Measurements from ENCODE around the gene AP1B1. TPM values are rescaled to one million over a fixed set of nuclear protein-coding genes. Genes with fewer than 3 reads are reported as not detected.

The AP1B1 gene
- total RNA-seq (2012; rRNA removed) (65.5 and 70.8 TPM in 2 replicates), polyA plus RNA-seq (2012; rRNA removed) (55.7 and 62.3 TPM in 2 replicates), Bru-seq, nascent RNA (percentile 56 among the genes with signal in this experiment), BruChase-seq, experiment 1, labeled RNA remaining after a 6-hour chase (percentile 61 among the genes with signal in this experiment), BruChase-seq, experiment 2, labeled RNA remaining after a 2-hour chase (percentile 51 among the genes with signal in this experiment)
- 40.7 and 58.5 TPM in 2 replicates for polyA plus RNA-seq (2012; cell fraction: cytosol; rRNA removed)
- 53.6 and 100 TPM in 2 replicates for polyA plus RNA-seq (2012; cell fraction: nucleus; rRNA removed; ENCODE audit: low replicate concordance)
- long read RNA-seq, full-length matches to known transcripts = 1 of 20 reads
- long read RNA-seq, partial matches to known transcripts = 11 of 20 reads
- long read RNA-seq, other reads (novel, unspliced or antisense) = 8 of 20 reads

- Histone ChIP-seq H2BK5ac (ENCODE audit: low read depth, low read length, poor library complexity, severe bottlenecking) (peak within 1 kb of the TSS; percentile 59), H3K4ac (ENCODE audit: low read depth, low read length) (peak within 1 kb of the TSS; percentile 59), H4K5ac (ENCODE audit: low read depth, low read length) (peak within 1 kb of the TSS; percentile 98), H3K4me1 (ENCODE audit: control insufficient read depth, insufficient read depth, low read length) (peaks cover 8% of the 10 kb centered on the region), H3K4me2 (ENCODE audit: low read depth, low read length) (peak within 1 kb of the TSS; percentile 99), H3K9me3 (ENCODE audit: control insufficient read depth, insufficient read depth, low read length) (no peaks in the 10 kb centered on the region), H4K91ac (ENCODE audit: insufficient read depth, low read depth, low read length) (peak within 1 kb of the TSS; percentile 84; the same call in 1 of the 2 replicates), H2AK9ac (replicated peaks; ENCODE audit: low read depth, low read length, poor library complexity) (peak within 1 kb of the TSS; percentile 85), H3K4me3 (ENCODE audit: insufficient read depth, low read depth, low read length) (peak within 1 kb of the TSS; percentile 84), H2AK5ac (ENCODE audit: low read depth, low read length) (peak within 1 kb of the TSS; percentile 51), H4K20me1 (ENCODE audit: insufficient read depth, low read length) (peaks cover 4% of the 10 kb centered on the region; the same call in 1 of the 2 replicates), H2BK15ac (ENCODE audit: low read depth, low read length) (peak within 1 kb of the TSS; percentile 85; the same call in 1 of the 3 replicates), H3K23ac (ENCODE audit: low read depth, low read length) (peak within 1 kb of the TSS; percentile 95), H3K14ac (replicated peaks; ENCODE audit: low read depth, low read length) (peak within 1 kb of the TSS; percentile 80), H3K56ac (ENCODE audit: extremely low read depth, insufficient read depth, low read length) (peak within 1 kb of the TSS; percentile 88), H3K27me3 (ENCODE audit: control insufficient read depth, insufficient read depth, low read length) (no peaks in the 10 kb centered on the region), H3K27ac (ENCODE audit: insufficient read depth, low read length) (peak within 1 kb of the TSS; percentile 61), H3K36me3 (ENCODE audit: control insufficient read depth, insufficient read depth, low read length) (0 out of 2 replicates have a peak, but pooled peaks cover 4% of the 10 kb centered on the region), H4K8ac (ENCODE audit: low read depth in 2 of 2, low read length in 2 of 2) (peak within 1 kb of the TSS; percentile 98 to 99), H2AFZ (replicated peaks; ENCODE audit: low read length, poor library complexity) (peak within 1 kb of the TSS; percentile 100), H2BK120ac (ENCODE audit: low read depth, low read length) (0 out of 2 replicates have a peak within 1 kb of the TSS, but pooled peaks have one; percentile 31), H3K79me1 (ENCODE audit: low read depth in 1 of 2, low read length in 2 of 2) (peaks cover 33 to 51% of the 10 kb centered on the region in 2 experiments), H3K18ac (ENCODE audit: low read depth, low read length) (peak within 1 kb of the TSS; percentile 69), H2BK20ac (ENCODE audit: low read depth, low read length) (no peak within 1 kb of the TSS), H3K9ac (ENCODE audit: low read depth, low read length) (peak within 1 kb of the TSS; percentile 88), H3K9me1 (ENCODE audit: insufficient read depth, low read length) (peaks cover 7% of the 10 kb centered on the region; the same call in 1 of the 2 replicates)
- POLR2A ChIA-PET (ENCODE audit: unreplicated experiment) = no interaction called here
- TF ChIP-seq MAFK (IDR thresholded peaks at IDR 0.05; ENCODE audit: low read depth, low read length) (no peak), MXI1 (IDR thresholded peaks at IDR 0.05; ENCODE audit: borderline replicate concordance, low read depth, low read length) (0 out of 2 replicates have a peak, but pooled peaks have one; percentile 37), BHLHE40 (IDR thresholded peaks at IDR 0.05; ENCODE audit: low read depth, low read length) (peak; percentile 61), MAZ (IDR thresholded peaks at IDR 0.05; ENCODE audit: borderline replicate concordance, low read depth, low read length) (peak; percentile 75)
- dilution Hi-C loops (cut with HindIII; ENCODE audit: low sequenced_read_pairs, unreplicated experiment) = no loop called here
- CTCF ChIA-PET = no interaction called here
- intact Hi-C loops (cut with micrococcal nuclease) = no loop called here
- peak; percentile 84 for DNase-seq
- WGBS, 2 experiments (ENCODE audit: extremely low coverage in 2 of 2, insufficient read length in 1 of 2) = 4% methylated on average over 15 of the region's 68 CpGs; no CpG with 5 or more reads in 1 of the 2 experiments
- BruUV-seq (replicated peaks) = no TSS peak
- in situ Hi-C loops (cut with MboI; ENCODE audit: low sequenced_read_pairs) = no loop called here
- peak; percentile 100 for ATAC-seq (ENCODE audit: low read depth)
Observed at GRCh38 chr22:29387921-29388758, at the start of gene AP1B1. Gene AP1B1 (minus strand): TSS chr22:29388570. CDS start chr22:29367243, 21,327 bp downstream.

All from IMR-90 (cell line).